DMS 273 (cell line): ENCODE data around the gene PHACTR1.

Experiments used
- DNase-seq: peaks from one replicate; lab custom pipeline; 2025; ENCODE audit not compliant: unreplicated experiment; lab: John Stamatoyannopoulos, UW

Gene PHACTR1

DNA sequence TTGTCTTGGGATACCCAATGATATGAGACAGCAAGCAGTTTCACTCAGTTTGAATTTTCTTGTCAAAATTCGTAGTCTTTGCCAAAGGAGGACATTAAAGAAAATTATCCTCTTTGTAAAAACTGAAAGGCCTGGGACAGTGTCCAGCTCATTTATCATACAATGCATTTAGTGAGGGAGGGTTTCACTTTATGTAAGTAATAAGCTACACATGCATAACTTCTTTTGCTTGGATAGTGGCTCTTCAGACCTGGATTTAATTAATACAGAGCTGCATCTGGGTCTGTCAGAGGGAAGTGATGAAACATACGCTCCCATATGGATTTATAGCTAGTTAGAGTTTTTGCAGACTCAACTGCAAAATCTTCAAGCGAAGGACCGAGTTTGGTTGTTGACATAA is 175.6 kb downstream of the PHACTR1 start:
- no peak for DNase-seq

- DNase-seq = no peak
Observed at GRCh38 chr6:12893036-12893435, 176.5 kb downstream of the PHACTR1 start.

- no peak for DNase-seq
Observed at GRCh38 chr6:12895721-12896120, 179.2 kb downstream of the PHACTR1 start.

GRCh38 chr6:12896208-12896733 is 179.7 kb downstream of the PHACTR1 start:
- DNase-seq = no peak

DNA sequence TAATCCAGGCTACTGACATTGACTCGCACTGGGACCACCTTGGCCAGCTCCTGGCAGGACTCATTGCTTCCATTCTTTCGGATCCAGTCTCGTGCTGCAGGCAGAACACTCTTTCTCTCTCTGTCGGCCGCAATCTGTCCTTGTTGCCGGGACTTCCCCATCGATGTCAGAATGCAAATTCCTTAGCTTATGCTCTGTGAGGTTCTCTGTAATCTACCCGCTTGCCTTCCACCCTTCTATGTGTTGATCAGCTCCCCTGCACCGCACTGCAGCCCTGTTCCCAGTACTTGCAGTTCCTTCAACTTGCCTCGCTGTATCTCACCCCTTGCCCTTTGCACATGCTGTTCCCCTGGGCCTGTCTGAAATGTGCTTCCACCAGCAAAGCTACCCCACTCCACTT is 182.0 kb downstream of the PHACTR1 start:
- no peak for DNase-seq

DNA sequence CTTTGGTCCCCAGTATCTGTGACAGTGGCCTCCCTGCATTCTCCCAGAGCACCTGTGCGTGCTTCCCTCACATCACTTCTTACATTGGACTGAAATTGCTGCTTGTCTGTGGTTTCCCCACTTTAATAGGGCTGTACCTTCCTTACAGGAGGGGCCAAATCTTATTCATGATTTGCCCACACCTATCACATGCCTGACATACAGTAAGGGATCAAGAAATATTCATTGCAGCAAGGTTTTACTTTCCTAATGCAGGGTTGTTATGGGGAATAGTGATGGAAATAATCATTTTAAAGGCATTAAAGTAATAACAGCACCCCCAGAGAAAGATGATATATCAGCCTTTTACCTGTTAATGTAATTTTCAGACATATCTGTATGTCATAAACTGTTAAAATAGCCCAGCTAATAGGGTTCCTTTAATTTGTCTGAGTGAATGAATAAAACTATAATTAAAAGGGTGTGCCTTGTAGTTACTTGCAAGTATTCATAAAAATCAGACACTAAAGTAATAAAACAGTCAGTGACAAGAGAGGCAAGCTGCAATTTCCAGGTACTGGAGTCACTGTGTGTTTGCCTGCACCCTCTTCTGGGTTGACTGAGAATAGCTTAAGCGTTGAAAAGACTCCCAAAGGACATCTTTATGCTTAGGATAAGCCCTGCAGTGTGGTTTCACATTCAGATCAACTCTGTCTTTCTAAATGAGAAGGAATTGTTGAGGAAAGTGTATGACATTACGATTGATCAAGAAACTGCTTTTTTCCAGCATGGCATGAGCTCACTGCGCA is 182.7 kb downstream of the PHACTR1 start:
- no peak for DNase-seq

- no peak for DNase-seq
Observed at GRCh38 chr6:12903246-12903645, 186.7 kb downstream of the PHACTR1 start.

DNA sequence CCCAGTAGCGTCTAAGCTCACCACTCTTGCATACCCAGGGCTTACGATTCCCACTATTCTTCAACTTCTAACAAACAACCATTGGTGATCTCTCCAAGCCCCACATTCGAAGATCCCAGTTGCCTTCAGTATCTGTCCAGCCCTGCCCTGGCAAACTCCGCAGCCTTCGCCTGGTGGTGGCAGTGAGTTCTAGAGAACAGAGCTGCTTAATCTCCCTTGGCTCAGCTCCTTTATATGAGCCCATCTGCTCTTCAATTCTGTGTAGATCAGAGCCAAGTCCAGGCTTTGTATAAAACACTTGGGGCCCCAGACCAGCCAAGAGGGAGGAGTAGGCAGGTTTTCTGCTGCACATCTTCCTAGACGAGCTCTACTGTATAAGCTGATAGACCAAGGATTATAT is 193.3 kb downstream of the PHACTR1 start:
- DNase-seq = peak; percentile 63

- peak; percentile 43 for DNase-seq
Observed at GRCh38 chr6:12911427-12911826, 194.9 kb downstream of the PHACTR1 start.

- no peak for DNase-seq
Observed at GRCh38 chr6:12913201-12913600, 196.6 kb downstream of the PHACTR1 start.

DNA sequence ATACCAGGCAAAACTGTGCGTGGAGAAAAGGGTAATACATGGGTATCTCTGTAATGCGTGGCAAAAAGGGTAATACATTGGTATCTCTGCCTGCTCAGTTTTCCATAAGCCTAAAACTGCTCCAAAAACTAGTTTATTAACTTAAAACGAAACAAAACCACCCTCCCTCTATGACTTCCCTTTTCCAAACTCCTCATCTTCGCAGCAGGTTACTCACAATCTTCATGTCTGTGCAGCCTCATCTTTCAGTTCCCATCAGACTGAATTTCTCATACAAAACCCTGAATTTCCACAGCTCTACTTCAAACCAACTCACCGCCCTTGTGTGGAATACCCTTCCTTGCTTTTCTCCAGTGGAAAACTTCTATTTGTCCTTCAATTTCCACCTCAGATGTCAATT is 199.4 kb downstream of the PHACTR1 start:
- no peak for DNase-seq

DNA sequence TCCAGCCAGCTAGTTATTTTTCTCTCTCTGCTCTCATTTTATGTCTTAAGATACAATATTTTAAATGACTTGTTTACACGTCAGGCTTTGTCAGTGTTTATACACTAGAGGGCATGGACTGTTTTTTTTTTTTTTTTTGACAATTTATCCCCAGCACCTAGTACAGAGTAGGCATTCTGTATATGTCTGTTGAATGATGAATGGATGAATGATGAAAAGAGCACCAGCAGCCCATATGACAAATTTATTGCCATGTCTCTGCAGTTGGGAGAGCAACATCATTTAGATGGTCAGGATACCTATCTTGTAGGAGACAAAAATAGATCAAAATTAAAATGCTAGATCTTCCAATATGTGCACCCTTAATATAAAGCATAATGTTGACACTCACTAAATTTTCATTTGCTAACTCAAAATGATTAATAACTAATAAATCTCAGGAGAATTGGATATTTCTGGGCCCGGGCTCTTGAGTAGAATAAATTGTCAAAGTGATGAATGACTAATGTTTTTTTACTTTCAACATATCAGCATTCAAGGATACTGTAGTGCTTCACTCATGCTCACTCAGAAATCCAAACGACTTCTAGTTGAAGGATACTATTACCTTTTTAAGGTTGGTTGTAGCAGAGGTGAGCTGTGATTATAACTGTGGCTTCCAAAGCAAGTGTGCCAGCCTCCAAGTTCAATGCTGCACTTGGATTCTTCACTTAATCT is 200.0 kb downstream of the PHACTR1 start:
- DNase-seq = no peak

- DNase-seq = no peak
Observed at GRCh38 chr6:12921467-12921866, 204.9 kb downstream of the PHACTR1 start.

DNA sequence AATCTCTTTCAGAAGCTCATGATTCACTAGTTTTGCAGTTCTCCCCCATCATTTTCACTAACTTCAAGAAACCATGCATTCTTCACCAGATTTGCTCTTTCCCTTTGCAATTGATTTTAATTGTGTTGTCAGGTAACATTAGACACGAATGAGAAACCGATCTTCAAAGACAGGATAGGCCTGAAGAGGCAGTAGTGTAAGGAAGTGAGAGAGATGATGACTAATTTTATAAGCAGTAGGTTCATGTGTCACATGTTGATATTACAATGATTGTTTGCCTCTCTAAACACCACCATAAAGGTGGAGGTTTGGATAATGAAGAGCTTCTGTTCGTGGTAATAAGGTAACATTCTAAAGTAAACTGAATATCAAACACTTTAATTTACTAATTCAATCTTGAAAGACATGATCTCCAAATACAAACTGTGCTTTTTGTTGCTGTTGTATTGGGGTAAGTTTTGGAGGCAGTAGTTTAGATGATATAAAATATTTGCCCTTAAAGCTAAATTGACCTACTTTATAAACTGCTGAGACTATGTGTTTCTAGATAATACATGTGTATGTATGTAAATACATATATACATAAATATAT is 207.2 kb downstream of the PHACTR1 start:
- no peak for DNase-seq

- DNase-seq = no peak
Observed at GRCh38 chr6:12924911-12925310, 208.3 kb downstream of the PHACTR1 start.

DNA sequence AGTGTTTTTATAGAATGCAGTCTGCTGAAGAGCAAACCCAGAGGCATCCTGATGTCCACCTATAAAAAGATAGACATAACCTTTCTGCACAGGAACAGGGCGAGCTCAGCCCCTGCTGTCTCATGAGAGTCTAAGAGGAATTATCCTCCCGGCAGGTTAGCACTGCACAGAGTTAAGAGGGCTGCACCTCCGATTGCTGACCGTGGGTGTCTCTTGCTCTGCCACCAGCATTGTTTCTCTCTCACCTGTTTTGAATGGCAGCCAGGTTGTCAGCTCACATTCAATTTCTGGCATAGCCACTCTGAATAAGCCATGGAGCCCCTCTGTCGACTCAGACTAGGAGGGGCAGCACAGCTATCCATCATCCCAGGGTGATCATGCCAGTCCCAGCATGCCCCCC is 211.2 kb downstream of the PHACTR1 start:
- DNase-seq = no peak

GRCh38 chr6:12929678-12930077 is 213.1 kb downstream of the PHACTR1 start:
- DNase-seq = no peak

GRCh38 chr6:12931639-12932038 is 215.1 kb downstream of the PHACTR1 start:
- no peak for DNase-seq

DNA sequence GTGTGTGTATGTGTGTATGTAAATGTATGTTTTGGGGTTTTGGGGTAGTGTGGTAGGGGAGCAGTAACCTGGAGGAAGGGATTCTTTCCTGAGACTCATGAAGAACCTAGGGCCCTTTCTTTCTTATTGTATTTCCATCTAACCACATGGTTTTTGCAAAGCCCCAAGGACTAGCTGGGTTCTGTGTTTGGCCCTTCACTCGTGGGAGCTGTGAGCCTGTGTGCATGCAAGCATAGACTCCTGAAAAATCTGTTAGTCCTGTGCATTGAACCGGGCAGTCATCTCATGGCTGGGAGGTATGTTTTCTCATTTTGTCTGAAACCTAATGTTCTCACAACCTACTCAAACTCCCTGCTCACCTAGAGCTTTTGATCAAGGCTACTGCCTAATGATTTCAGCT is 219.1 kb downstream of the PHACTR1 start:
- no peak for DNase-seq

DNA sequence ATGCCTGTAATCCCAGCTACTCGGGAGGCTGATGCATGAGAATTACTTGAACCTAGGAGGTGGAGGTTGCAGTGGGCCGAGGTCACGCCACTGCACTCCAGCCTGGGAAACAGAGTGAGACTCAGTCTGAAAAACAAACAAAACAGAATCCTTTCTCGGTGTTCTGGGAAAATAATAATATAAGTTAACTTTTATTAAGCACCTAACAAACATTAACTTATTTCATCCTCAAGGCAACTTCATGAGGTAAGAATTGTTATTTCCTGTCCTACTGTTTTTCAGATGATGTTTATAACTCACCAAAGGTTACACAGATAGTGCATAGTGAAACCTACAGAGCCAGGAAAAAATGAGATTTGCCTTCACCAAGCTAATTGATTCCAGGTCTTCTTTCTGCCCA is 221.4 kb downstream of the PHACTR1 start:
- no peak for DNase-seq

DNA sequence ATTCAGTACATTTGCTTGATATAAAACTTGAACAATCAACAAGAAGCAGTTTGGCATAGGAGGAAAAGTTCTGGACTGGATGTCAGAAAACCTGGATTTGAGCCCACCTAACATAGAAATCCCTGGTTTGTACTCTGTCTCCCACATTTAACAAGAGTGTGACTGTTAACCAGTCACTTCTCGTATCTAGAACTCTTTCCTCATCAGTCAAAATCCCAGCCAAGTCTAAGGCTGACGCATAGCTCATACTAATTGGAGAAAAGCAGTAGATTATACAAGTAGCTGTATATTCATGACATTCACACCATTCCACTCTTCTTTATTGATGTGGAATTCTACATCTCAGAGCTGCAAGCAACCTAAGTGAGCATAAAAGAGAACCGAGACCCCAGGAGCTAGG is 222.7 kb downstream of the PHACTR1 start:
- no peak for DNase-seq

DNA sequence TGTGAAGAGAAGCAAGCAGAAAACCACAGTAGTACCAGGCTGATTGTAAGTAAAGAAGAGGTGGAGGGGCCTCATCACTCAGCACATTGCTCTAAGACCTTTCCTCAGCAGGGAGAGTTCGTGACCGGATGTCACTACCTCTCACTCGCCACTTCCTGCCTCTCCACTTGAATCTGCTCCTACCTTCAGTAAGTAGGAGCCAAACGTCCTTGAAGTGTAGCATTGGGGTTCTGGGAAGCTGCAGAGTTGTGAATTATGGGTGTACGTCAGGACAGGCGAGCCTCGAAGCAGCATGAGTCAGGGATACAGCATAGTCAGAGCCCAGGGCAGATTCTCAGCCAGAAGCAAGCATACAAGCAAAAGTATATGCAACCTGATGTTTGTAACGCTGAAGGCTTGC is 224.9 kb downstream of the PHACTR1 start:
- no peak for DNase-seq
